Measurements from ENCODE around the gene OXTR.

Gene OXTR

GRCh38 chr3:8775181-8775580, 5.8 kb upstream of the OXTR start:
- Histone ChIP-seq H3K4me2 (ENCODE audit: low read length) (no peak overlapping the region), H3K79me2 (ENCODE audit: control insufficient read depth, insufficient read depth, low read length) (no peaks in the 10 kb centered on the region), H3K9ac (ENCODE audit: low read length) (no peak overlapping the region), H3K36me3 (ENCODE audit: control insufficient read depth, insufficient read depth, low read length) (no peaks in the 10 kb centered on the region), H3K56ac (ENCODE audit: low read length) (no peak overlapping the region), H3K27me3 (ENCODE audit: insufficient read depth, low read length, poor library complexity) (no peaks in the 10 kb centered on the region), H3K4me1 (ENCODE audit: control insufficient read depth, low read depth, low read length) (peaks cover 6% of the 10 kb centered on the region), H2BK5ac (ENCODE audit: low read length) (no peak overlapping the region), H3K18ac (ENCODE audit: low read length) (no peak overlapping the region), H3K23ac (ENCODE audit: low read length) (no peak overlapping the region), H4K8ac (ENCODE audit: low read depth, low read length) (no peak overlapping the region), H3K79me1 (ENCODE audit: low read length) (no peaks in the 10 kb centered on the region), H2BK15ac (replicated peaks; ENCODE audit: low read depth) (no peak overlapping the region), H4K5ac (ENCODE audit: low read length) (no peak overlapping the region), H3K4ac (ENCODE audit: low read depth, low read length) (no peak overlapping the region), H3K4me3 (ENCODE audit: low read length) (no peak overlapping the region), H3K27ac (ENCODE audit: low read depth, low read length) (no peak overlapping the region), H2BK120ac (ENCODE audit: low read depth, low read length) (no peak overlapping the region), H2AK5ac (ENCODE audit: low read length) (no peak overlapping the region)
- no CpG with 5 or more reads among the region's 5 CpGs for WGBS (ENCODE audit: extremely low coverage, insufficient coverage, low lambda C conversion rate)
- no peak for DNase-seq

GRCh38 chr3:8773941-8774542, 4.6 kb upstream of the OXTR start:
- no peak overlapping the region for H3K23ac ChIP-seq (ENCODE audit: low read length)
- peaks cover under 1% of the 10 kb centered on the region for H3K27me3 ChIP-seq (ENCODE audit: insufficient read depth, low read length, poor library complexity)
- H3K36me3 ChIP-seq (ENCODE audit: control insufficient read depth, insufficient read depth, low read length), result no peaks in the 10 kb centered on the region
- H3K56ac ChIP-seq (ENCODE audit: low read length), result no peak overlapping the region
- no peaks in the 10 kb centered on the region for H3K79me1 ChIP-seq (ENCODE audit: low read length)
- H3K79me2 ChIP-seq (ENCODE audit: control insufficient read depth, insufficient read depth, low read length), result no peaks in the 10 kb centered on the region
- no CpG with 5 or more reads among the region's 5 CpGs for WGBS (ENCODE audit: extremely low coverage, insufficient coverage, low lambda C conversion rate)
- no peak overlapping the region for H3K9ac ChIP-seq (ENCODE audit: low read length)
- H4K8ac ChIP-seq (ENCODE audit: low read depth, low read length), result no peak overlapping the region
- H2BK5ac ChIP-seq (ENCODE audit: low read length), result no peak overlapping the region
- H3K27ac ChIP-seq (ENCODE audit: low read depth, low read length), result no peak overlapping the region
- H3K4me1 ChIP-seq (ENCODE audit: control insufficient read depth, low read depth, low read length), result peaks cover 10% of the 10 kb centered on the region
- H3K4ac ChIP-seq (ENCODE audit: low read depth, low read length), result no peak overlapping the region
- H4K5ac ChIP-seq (ENCODE audit: low read length), result no peak overlapping the region
- no peak for DNase-seq
- no peak overlapping the region for H3K4me3 ChIP-seq (ENCODE audit: low read length)
- no peak overlapping the region for H2BK120ac ChIP-seq (ENCODE audit: low read depth, low read length)
- H3K4me2 ChIP-seq (ENCODE audit: low read length), result no peak overlapping the region
- no peak overlapping the region for H2BK15ac ChIP-seq (replicated peaks; ENCODE audit: low read depth)
- H2AK5ac ChIP-seq (ENCODE audit: low read length), result no peak overlapping the region
- no peak overlapping the region for H3K18ac ChIP-seq (ENCODE audit: low read length)

GRCh38 chr3:8768364-8769087, 887 bp downstream of the OXTR start:
- peaks cover 10% of the 10 kb centered on the region for H3K27me3 ChIP-seq (ENCODE audit: insufficient read depth, low read length, poor library complexity)
- peak overlapping the region; percentile 24 for H3K23ac ChIP-seq (ENCODE audit: low read length)
- H3K4me1 ChIP-seq (ENCODE audit: control insufficient read depth, low read depth, low read length), result peaks cover 10% of the 10 kb centered on the region
- peak overlapping the region; percentile 63 for H3K9ac ChIP-seq (ENCODE audit: low read length)
- no peaks in the 10 kb centered on the region for H3K79me2 ChIP-seq (ENCODE audit: control insufficient read depth, insufficient read depth, low read length)
- H3K36me3 ChIP-seq (ENCODE audit: control insufficient read depth, insufficient read depth, low read length), result no peaks in the 10 kb centered on the region
- peak overlapping the region; percentile 10 for H3K18ac ChIP-seq (ENCODE audit: low read length)
- H2AK5ac ChIP-seq (ENCODE audit: low read length), result no peak overlapping the region
- no peak for DNase-seq
- peak overlapping the region; percentile 30 for H4K8ac ChIP-seq (ENCODE audit: low read depth, low read length)
- WGBS (ENCODE audit: extremely low coverage, insufficient coverage, low lambda C conversion rate), result no CpG with 5 or more reads among the region's 36 CpGs
- H3K4me2 ChIP-seq (ENCODE audit: low read length), result peak overlapping the region; percentile 93
- H2BK15ac ChIP-seq (replicated peaks; ENCODE audit: low read depth), result no peak overlapping the region
- peak overlapping the region; percentile 15 for H3K4me3 ChIP-seq (ENCODE audit: low read length)
- no peak overlapping the region for H2BK120ac ChIP-seq (ENCODE audit: low read depth, low read length)
- no peak overlapping the region for H3K27ac ChIP-seq (ENCODE audit: low read depth, low read length)
- no peak overlapping the region for H4K5ac ChIP-seq (ENCODE audit: low read length)
- peak overlapping the region; percentile 87 for H3K56ac ChIP-seq (ENCODE audit: low read length)
- H3K4ac ChIP-seq (ENCODE audit: low read depth, low read length), result no peak overlapping the region
- H3K79me1 ChIP-seq (ENCODE audit: low read length), result no peaks in the 10 kb centered on the region
- H2BK5ac ChIP-seq (ENCODE audit: low read length), result no peak overlapping the region

GRCh38 chr3:8767667-8768363, 1.6 kb downstream of the OXTR start:
- Histone ChIP-seq H3K18ac (ENCODE audit: low read length) (peak overlapping the region; percentile 10), H2BK120ac (ENCODE audit: low read depth, low read length) (no peak overlapping the region), H3K4ac (ENCODE audit: low read depth, low read length) (no peak overlapping the region), H3K23ac (ENCODE audit: low read length) (peak overlapping the region; percentile 24), H3K9ac (ENCODE audit: low read length) (peak overlapping the region; percentile 63), H2BK15ac (replicated peaks; ENCODE audit: low read depth) (no peak overlapping the region), H3K4me1 (ENCODE audit: control insufficient read depth, low read depth, low read length) (peaks cover 10% of the 10 kb centered on the region), H3K79me2 (ENCODE audit: control insufficient read depth, insufficient read depth, low read length) (no peaks in the 10 kb centered on the region), H3K4me3 (ENCODE audit: low read length) (no peak overlapping the region), H3K56ac (ENCODE audit: low read length) (peak overlapping the region; percentile 82), H2BK5ac (ENCODE audit: low read length) (no peak overlapping the region), H4K8ac (ENCODE audit: low read depth, low read length) (no peak overlapping the region), H3K79me1 (ENCODE audit: low read length) (no peaks in the 10 kb centered on the region), H3K36me3 (ENCODE audit: control insufficient read depth, insufficient read depth, low read length) (no peaks in the 10 kb centered on the region), H3K4me2 (ENCODE audit: low read length) (peak overlapping the region; percentile 79), H2AK5ac (ENCODE audit: low read length) (no peak overlapping the region), H3K27me3 (ENCODE audit: insufficient read depth, low read length, poor library complexity) (peaks cover 10% of the 10 kb centered on the region), H4K5ac (ENCODE audit: low read length) (no peak overlapping the region), H3K27ac (ENCODE audit: low read depth, low read length) (no peak overlapping the region)
- no CpG with 5 or more reads among the region's 74 CpGs for WGBS (ENCODE audit: extremely low coverage, insufficient coverage, low lambda C conversion rate)
- DNase-seq, result peak; percentile 76

- Histone ChIP-seq H3K79me2 (ENCODE audit: control insufficient read depth, insufficient read depth, low read length) (no peaks in the 10 kb centered on the region), H3K4ac (ENCODE audit: low read depth, low read length) (no peak overlapping the region), H3K27ac (ENCODE audit: low read depth, low read length) (no peak overlapping the region), H4K5ac (ENCODE audit: low read length) (no peak overlapping the region), H3K79me1 (ENCODE audit: low read length) (no peaks in the 10 kb centered on the region), H3K27me3 (ENCODE audit: insufficient read depth, low read length, poor library complexity) (peaks cover 10% of the 10 kb centered on the region), H3K4me3 (ENCODE audit: low read length) (no peak overlapping the region), H4K8ac (ENCODE audit: low read depth, low read length) (no peak overlapping the region), H3K9ac (ENCODE audit: low read length) (no peak overlapping the region), H3K4me1 (ENCODE audit: control insufficient read depth, low read depth, low read length) (peaks cover 10% of the 10 kb centered on the region), H2AK5ac (ENCODE audit: low read length) (no peak overlapping the region), H2BK5ac (ENCODE audit: low read length) (no peak overlapping the region), H3K18ac (ENCODE audit: low read length) (no peak overlapping the region), H2BK120ac (ENCODE audit: low read depth, low read length) (no peak overlapping the region), H3K56ac (ENCODE audit: low read length) (no peak overlapping the region), H3K36me3 (ENCODE audit: control insufficient read depth, insufficient read depth, low read length) (no peaks in the 10 kb centered on the region), H3K4me2 (ENCODE audit: low read length) (no peak overlapping the region), H3K23ac (ENCODE audit: low read length) (no peak overlapping the region), H2BK15ac (replicated peaks; ENCODE audit: low read depth) (no peak overlapping the region)
- WGBS (ENCODE audit: extremely low coverage, insufficient coverage, low lambda C conversion rate), result no CpG with 5 or more reads among the region's 37 CpGs
- no peak for DNase-seq
These were observed 2.2 kb downstream of the OXTR start for GRCh38 chr3:8767256-8767666.

Data from mesendoderm (in vitro differentiated cells).